ENCODE data around the gene SND1.
"Not testable (repeated sequence)": the region's sequence is repeated elsewhere in the genome, so short reads cannot be mapped to it uniquely, and the experiment has no call there.

The SND1 gene

DNA sequence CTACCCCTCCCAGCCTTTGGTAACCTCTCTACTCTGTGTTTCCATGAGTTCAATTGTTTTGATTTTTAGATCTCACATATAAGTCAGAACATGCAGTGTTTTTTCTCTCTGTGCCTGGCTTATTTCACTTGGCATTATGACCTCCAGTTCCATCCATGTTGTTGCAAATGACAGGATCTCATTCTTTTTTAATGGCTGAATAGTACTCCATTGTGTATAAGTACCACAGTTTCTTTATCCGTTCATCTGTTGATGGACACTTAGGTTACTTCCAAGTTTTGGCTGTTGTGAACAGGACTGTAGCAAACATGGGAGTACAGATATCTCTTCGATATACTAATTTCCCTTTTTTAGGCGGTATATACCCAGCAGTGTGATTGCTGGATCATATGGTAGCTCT lies 237.7 kb downstream of the SND1 start:
- DNase-seq (ENCODE audit: low read depth in 3 of 3): no peak

DNA sequence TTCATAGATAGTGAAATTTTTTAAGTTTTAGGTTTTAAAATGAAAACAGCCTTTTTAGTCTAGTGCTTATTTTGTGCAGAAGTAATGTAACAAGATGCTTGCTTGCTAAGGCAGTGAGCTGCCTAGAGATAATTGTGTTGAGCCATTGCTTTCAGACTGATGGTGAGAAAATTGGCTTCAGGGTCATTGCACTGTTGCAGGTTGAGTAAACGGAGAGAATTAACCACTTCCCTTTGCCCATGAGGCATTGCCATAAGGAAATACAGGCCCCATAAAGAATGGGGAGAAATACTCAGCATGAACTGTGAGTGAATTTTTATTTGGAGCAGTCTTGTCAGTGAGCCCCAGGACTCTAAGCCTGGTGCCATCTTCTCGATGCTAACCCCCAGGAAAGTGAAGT lies 238.7 kb downstream of the SND1 start:
- no peak for DNase-seq (ENCODE audit: low read depth in 3 of 3)

DNA sequence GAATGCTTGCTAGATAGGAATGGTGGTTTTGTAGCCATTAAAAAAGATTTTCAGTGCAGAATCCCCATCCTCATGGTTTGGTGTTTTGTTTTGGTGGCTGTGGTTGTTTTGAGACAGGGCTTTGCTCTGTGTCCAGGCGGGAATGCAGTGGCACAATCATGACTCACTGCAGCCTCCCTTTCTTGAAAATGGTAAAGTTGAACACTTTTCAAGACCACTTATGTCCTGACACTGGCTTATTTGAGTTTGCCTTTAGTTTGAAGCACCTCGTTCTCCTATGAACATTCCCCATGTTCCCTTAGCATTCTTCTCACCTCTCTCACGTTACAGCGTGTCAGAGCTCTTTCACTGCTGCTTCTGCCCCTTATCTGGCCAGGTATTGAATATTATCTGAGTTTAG lies 239.2 kb downstream of the SND1 start:
- no peak for DNase-seq (ENCODE audit: low read depth in 3 of 3)

DNA sequence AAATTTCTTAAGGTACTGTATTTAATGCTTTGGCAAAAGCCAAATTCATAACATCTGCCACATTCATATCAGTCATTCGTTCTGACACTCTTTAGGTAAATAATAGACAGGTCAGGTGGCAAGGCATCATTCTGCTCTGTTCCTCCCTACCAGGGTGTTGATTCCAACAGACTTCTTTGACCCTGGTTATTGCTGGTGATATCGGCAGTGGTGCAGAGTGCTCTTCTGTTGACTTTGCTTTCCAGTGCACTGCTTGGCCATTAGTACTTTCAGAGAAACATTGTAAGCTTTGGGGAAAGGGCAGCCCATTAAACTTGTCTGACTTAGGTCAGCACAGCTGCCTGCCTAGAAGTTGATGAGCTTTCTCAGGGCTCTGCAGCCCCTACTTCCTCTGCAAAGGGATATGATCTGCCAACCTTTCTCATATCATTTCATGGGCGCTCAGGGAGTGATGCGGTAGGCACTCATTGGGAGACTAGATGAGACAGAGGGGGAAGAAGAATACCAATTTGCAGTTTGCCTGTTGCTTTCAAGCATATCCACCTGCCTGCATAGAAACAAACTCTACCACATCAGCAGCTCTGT lies 240.0 kb downstream of the SND1 start:
- DNase-seq (ENCODE audit: low read depth in 3 of 3): no peak

DNA sequence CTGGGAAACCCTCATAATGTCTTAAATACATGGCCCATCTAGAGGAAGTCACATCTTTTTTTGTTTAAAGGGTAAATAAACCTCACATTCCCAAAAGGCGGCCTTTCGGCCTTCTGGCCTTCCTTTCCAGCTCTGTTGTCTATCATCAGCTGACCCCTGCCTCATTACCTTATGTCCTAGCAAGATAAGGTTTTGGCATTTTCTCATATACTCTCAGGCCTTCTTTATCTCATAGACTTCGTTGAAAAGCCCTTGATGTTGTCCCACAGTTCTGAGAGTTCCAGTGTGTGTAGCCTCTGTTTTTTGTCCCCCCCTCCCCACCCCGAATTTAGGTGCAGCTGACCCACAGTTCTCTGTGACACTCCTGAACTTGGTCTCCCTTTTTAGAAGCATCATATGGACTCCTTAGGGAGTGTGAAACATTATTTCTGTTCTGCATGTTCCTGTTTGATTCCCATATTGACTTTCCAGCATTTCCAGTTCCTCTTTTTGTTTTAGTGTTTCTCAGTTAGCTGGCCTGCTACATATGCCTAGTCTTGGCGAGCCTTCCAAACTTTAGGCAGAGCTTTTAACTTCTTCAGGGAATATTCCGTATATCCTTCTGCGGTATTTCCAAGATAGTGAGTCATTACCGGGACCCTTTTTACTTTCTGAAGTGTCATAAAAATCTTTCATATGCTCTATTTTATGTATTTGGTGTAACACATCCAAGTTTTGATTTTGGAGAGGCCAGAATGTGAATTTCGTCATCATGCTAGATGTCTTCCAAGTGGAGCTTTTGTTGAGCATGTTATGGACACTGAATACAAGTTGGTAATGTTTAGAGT lies 240.7 kb downstream of the SND1 start:
- DNase-seq (ENCODE audit: low read depth in 3 of 3): no peak

DNA sequence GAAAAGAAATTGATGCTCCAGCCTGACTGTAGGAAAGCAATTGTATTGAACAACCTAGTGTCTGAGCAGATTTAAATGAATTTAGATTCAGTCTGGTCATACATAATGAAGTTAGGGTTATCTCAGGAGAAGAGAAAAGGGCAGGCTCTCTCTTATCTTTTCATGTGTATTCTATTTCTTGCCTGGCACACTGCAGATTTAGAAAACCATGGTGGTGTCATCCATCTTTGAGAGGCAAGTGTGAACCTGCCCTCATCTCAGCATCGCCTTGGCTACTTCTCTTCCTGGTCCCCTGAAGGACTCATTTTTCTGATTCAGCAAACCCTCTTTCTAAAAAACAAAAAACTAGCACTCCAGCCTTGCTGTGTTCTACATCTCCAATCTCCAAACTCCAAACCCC lies 241.6 kb downstream of the SND1 start:
- no peak for DNase-seq (ENCODE audit: low read depth in 3 of 3)

DNA sequence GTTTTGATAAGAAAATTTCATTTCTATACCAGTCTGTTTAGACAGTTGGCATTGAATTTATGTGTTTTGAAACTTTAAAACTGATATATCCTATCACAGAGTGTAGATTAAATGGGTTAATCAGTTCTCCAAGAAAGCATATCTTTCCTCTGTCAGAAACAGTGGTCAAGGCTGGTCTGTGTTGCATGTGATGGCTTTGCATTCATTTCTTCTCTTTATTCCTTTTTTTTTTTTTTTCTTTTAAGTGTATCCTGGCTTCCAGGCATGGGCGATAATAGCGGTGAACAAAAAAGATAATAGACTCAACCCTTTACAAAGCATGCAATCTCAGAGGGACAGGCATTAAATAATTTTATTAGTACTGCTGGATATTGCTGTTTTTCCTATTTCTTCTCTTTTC lies 242.6 kb downstream of the SND1 start:
- DNase-seq (ENCODE audit: low read depth in 3 of 3): no peak

DNA sequence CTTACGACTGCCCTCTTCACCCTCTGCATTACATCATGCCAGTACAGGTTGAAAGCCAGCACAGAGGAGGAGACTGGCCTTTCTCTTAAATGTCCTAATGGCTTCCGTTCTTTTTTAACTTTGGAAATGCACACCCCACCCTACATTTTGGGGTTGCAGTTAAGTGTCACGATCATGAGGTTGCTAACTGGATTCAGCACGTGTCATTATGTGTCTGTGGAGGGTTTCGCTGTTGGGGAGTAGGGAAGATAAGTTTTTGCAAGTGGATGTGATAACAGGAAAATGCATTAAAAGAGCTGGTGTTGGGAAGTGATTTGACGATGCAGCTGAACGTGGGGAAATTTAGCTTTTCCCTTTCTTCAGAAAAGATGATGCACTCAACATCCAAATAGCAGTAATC lies 243.4 kb downstream of the SND1 start:
- DNase-seq (ENCODE audit: low read depth in 3 of 3): no peak

DNA sequence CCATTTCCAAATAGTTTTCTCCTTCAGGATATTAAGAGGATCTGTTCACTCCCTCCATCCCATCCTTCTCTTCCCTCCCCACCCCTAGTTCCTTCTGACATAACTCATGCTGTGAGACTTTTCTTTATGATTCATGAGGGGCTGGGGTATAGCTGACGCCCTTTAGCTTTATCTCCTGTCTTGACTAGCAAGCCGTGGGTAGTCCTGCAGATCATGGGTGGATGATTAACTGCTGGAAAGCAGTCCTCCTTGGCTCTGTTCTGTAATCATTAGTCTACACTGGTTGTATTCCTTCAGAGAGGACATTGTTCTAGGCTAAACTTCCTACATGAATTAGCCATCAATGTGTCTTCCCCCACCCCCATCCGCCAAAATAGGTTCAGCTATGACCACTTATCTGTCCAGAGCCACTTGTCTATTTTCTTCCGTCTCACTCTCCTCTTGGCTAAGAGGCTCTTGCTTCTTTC lies 243.9 kb downstream of the SND1 start:
- DNase-seq (ENCODE audit: low read depth in 3 of 3): no peak

DNA sequence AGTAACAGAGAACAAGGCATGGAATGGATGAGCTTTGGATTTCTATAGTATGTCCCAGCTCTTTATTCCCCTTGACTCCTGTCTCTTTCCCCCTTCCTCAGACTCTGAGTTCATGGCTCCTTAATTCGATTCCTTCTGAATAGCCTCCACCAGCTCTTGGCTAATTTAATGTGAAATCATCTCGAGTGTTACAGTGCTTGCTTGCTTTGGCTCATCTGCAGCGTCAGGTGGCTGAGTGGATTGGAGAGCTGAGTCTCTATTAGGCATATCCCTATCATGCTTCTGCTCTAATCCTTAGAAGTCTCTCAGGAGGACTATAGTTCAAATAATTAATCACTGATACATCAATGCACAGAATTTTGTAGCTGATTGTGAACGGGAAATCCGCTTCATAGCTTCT lies 244.7 kb downstream of the SND1 start:
- no peak for DNase-seq (ENCODE audit: low read depth in 3 of 3)

DNA sequence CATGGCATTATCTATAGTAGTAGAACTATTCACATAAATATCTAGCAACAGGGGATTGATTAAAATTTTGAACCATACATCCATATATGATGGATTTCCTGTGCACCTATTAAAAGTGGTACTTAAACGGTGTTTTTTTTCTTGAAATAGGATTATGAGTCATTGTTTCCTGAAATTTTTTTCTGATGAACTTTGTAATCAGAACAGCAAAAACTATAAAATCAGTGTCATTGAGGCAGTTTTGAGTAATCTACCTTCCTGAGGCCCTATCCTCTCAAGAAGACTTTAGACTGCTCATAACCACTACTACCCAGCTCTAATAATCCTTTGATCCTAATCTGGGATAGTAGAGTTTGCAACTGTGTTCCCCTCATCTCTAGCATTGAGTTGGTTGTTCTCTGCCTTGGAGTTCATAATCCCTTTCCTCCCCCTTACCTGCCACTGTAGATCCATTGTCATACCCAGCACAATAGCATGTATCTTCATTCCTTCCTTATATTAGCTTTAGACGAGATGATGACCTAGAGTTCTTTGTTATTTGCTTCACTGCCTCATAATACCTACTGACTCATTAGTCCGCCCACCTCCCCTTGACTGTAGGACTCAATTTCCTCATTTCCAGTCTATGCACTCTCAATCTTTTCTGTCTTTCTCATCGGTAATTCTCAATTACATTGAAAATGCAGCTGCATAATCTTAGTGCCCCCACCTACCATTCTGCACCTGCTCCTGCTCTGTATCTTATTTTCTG lies 245.9 kb downstream of the SND1 start:
- peak in 2 of 3 donors; percentile 15 to 36 for DNase-seq (ENCODE audit: low read depth in 3 of 3)

DNA sequence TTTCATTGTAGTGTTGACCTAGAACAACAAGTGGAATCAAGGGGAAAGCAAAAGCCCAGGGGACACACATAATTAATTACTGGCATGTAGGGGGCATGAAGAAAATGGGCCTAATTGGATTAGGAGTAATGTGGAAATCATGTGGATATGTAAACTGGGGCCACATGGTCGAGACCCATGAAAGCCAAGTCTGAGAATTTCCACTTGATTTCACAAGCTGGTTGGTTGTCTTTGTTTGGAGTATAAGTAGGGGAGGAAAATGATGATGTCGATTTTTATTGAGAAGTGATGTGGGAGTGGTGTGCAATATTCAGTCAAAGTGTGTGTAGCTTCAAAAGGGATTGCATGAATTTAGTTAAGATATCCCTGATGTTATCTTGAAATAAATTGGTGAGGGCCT lies 247.4 kb downstream of the SND1 start:
- no peak for DNase-seq (ENCODE audit: low read depth in 3 of 3)

DNA sequence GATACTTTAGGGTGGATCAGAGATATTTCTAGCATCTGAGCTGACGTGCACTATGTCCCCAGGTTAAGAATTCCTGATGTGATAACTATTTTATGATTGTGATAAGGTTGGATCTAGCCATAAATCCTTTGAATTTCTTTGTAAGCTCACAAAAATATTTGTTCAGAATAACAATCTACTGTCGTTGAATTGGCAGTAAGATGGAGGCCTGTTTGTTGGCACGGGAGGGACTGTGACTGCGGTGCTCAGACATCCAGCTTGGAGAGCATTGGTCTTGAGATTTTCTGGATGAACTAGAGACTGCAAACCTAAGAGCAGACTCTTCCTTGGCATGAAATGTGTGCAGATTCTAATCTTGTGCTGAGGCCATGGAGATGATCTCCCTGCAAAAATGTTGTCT lies 248.1 kb downstream of the SND1 start:
- no peak for DNase-seq (ENCODE audit: low read depth in 3 of 3)

DNA sequence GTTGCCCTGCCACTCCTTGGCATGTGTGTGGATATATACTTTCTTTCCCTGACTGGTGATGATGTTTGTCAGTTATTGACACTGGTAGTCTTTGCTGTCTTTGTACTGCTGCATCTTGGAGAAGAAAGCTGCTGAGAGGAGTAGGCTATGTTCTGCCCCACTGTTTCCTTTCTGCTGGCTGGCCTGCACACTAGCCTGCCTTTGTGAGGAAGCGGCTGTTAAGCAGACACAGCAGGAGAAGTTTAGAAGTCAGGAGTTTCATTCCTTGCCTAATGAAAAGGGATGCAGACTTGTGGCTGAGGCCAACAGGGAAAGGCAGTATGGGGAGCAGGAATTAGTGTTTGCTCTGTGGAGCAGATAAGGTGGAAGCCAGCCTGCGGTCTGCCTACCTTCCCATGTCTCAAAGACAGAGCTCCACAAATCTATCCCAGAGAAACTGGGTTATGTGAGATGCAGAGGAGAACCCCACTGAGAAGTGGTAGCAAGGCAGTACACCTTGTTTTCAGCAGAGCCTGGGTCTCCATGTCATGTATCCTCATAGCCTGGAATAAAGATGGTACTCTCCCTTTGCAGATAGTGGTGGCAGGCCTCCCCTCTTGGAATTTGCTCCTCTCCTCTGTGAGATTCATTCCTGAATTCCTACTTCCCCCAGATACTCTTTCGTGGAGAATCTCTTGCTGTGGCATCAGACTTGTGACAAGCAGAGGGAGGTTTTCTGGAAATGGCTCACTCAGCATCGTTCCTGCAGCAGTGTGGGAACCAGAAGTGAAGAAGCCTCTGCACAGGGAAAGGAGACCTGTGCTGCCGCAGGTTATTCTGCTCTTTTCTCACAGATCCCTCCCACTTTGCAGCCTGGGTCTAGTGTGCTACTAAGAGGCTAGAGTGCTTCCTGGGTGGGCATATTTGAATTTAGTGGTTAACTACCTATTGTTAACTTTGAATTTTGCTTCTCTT lies 249.0 kb downstream of the SND1 start:
- DNase-seq (ENCODE audit: low read depth in 3 of 3): no peak

DNA sequence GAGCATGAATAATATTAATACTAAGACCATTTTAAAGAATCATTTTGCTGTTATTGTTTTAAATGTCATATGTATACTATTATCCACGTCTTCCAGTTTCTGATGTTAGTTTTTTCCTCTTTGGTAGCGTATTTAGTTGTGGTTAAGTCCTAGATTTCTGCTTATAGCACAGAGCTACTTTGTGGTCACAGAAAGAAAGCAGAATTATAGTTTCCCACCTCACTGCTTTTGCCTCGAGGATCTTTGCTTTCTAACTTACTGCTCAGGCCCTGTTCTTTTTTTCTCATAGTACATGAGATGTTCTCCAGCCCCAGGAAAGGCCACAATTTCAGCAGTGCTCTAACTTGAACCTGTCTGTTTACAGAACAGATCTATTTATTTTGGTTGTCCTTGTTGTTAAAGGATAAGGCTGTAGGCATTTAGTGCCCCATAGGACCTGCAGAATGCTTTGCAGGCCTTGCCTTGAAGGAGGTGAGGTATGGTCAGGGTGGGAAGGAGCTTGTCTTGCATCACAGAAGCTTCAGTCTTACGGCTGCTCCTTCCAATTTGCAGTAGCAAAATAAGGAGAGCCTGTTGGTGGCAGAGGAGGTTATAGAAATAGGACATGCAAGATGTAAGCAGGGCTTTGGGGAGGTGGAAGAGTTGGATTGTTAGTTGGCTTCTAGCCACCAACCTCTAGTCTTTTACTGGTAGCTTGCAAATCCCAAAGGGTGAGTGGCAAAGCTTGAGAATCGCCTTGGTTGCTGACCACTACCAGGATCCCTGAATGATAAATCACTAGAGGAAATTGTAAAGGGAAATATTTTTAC lies 250.1 kb downstream of the SND1 start:
- DNase-seq (ENCODE audit: low read depth in 3 of 3): no peak

DNA sequence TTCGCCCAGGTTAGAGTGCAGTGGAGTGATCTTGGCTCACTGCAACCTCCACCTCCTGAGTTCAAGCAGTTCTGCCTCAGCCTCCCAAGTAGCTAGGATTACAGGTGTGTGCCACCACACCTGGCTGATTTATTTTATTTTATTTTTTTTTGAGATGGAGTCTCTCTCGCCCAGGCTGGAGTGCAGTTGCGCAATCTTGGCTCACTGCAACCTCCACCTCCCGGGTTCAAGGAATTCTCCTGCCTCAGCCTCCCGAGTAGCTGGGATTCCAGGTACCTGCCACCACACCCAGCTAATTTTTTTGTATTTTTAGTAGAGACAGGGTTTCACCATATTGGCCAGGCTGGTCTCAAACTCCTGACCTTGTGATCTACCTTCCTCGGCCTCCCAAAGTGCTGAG lies 250.8 kb downstream of the SND1 start:
- not testable (repeated sequence) for DNase-seq (ENCODE audit: low read depth in 3 of 3)

DNA sequence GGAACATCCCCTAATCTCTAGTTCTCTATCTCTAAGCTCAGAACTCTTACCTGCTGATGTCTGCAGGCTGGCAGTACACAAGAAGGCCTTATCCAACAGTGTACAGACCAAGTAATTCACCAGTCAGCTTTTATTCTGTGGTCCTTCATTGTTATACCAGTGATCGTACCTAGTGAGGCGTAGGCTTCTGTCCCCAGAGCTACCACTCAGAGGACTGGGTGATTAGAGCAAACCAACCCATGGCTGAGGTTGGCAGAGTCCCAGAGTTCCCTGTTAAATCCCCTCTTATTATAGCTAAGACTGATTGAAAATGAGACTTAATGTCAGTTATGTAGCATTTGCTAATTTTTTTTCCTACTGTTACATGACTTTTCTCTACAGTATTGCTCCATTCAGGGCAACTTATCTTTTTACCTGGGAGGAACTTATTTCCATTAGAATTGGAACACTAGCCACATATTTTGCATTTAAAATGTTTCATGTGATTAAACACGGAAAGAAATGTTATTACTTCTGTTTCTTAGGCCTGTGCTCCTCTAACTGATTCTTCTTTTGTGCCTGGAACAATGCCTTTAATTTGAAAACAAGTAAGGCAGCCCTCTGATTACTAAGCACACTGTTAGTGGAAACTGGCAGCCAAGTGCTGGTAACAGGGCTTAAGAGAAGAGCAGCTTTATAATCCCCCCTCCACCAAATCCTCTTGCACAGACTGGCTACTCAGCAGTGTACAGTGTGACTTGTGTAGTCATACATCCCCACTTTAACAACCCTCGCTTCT lies 252.1 kb downstream of the SND1 start:
- DNase-seq (ENCODE audit: low read depth in 3 of 3): no peak

DNA sequence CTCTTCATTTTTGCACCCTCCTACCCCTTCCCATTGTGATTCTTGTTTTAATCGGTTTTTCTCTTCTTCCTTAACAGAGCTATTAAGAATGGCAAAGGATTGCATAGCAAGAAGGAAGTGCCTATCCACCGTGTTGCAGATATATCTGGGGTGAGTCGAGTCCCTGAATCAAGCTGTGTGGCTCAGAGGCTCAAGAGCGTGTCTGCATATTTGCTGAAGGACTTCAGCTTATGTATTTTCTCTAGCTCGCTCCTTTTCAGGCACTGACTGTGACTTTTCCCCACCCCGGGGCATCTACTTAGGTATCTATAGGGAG lies 252.6 kb downstream of the SND1 start:
- DNase-seq (ENCODE audit: low read depth in 3 of 3): no peak

DNA sequence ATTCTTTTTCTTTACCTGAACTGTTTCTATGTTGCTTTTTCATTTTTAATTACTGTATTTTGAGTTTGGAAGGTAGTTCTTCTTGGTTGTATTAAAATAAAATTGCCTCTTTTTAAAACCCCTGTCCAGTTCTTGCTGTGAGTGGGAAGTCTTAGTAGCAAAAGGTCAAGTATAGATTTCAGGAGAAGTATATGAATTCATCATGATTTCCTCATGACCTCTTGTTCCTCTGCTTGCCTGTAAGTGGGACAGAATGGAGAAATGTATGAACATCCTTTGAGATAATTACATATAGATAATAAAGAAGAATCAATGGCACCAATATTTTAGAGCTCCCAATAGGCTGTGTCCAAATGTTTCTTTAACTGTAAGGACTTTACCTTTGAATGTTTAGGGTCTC lies 253.0 kb downstream of the SND1 start:
- DNase-seq (ENCODE audit: low read depth in 3 of 3): no peak
